ENCODE results near the gene PPP2R5A.

- TF ChIP-seq, protein P1, sequence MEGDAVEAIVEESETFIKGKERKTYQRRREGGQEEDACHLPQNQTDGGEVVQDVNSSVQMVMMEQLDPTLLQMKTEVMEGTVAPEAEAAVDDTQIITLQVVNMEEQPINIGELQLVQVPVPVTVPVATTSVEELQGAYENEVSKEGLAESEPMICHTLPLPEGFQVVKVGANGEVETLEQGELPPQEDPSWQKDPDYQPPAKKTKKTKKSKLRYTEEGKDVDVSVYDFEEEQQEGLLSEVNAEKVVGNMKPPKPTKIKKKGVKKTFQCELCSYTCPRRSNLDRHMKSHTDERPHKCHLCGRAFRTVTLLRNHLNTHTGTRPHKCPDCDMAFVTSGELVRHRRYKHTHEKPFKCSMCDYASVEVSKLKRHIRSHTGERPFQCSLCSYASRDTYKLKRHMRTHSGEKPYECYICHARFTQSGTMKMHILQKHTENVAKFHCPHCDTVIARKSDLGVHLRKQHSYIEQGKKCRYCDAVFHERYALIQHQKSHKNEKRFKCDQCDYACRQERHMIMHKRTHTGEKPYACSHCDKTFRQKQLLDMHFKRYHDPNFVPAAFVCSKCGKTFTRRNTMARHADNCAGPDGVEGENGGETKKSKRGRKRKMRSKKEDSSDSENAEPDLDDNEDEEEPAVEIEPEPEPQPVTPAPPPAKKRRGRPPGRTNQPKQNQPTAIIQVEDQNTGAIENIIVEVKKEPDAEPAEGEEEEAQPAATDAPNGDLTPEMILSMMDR (IDR thresholded peaks at IDR 0.05; ENCODE audit: poor library complexity), result no peak
- no peak for TF ChIP-seq EZH2 (IDR thresholded peaks at IDR 0.05; ENCODE audit: borderline replicate concordance)
Measured at GRCh38 chr1:212315184-212315583, 30.0 kb downstream of the PPP2R5A start.
